GM19193 (cell line): ENCODE measurements around the gene SPG7.

Experiments
- POLR2A ChIP-seq: IDR thresholded peaks from 4 replicates; pipeline ENCODE4 v1.6.1; 2011; ENCODE audit not compliant: insufficient read depth, insufficient read length; ENCODE audit errors: extremely low read depth

SPG7 gene

GRCh38 chr16:89573826-89574680 is 65.8 kb downstream of the SPG7 start:
- no peak for TF ChIP-seq POLR2A

DNA sequence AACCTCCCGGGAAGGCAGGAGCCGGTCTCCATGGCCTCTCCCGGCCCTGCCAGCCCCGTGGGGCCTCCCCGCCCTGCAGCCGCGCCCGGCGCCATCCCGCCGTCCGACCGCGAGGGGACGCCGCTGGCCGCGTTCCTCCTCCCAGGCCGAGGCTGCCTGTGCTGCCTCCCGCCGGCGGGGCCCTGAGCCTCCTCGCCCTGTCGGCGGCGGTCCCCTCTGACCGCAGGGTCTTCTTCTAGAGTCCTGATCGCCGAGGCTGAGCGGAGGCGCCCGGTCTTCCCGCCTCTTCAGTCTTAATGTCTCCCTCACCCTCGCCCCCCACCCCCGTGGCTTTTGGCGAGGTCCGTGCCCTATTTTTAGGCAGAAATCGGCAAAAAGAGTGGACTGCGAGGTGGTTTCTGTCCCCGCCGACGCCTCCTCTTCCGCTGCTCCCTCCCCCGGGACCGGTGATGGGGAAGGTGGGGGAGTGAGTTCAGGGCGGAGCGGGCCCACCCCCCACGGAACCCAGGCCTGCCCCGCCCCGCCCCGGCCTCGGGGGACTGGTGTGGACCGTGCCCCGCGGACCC is 66.6 kb downstream of the SPG7 start:
- TF ChIP-seq POLR2A = peak; percentile 18

- peak; percentile 40 for TF ChIP-seq POLR2A
These were observed 67.3 kb downstream of the SPG7 start, which contains the start of gene CPNE7 for GRCh38 chr16:89575247-89576152. CPNE7 (plus strand) TSS chr16:89575758; CDS start chr16:89575898, 140 bp downstream.

GRCh38 chr16:89576153-89577054 is 68.2 kb downstream of the SPG7 start:
- TF ChIP-seq POLR2A = no peak

- no peak for TF ChIP-seq POLR2A
These were observed 69.0 kb downstream of the SPG7 start for GRCh38 chr16:89577055-89577759.

- TF ChIP-seq POLR2A = no peak
These were observed 71.1 kb downstream of the SPG7 start for GRCh38 chr16:89579351-89579750.

DNA sequence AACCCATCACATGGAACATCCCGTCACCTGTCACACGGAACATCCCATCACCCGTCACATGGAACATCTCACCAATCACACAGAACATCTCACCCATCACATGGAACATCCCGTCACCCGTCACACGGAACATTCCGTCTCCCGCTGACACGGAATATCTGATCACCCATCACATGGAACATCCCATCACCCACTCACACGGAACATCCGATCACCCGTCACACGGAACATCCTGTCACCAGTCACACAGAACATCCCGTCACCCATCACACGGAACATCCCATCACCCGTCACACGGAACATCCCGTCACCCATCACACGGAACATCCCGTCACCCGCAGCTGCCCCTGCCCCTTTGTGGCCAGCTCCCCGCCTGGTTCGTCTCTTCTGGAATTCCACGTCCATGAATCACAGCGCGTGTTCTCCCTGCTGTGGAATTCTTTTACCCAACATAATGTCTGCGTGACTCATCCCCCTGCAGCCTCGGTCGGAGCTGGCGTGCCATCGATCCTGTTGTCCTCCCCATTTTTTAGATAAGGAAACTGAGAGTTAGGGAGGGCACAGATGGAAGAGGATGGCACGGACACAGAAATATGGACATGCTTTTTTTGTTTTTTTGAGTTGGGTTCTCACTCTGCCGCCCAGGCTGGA is 73.0 kb downstream of the SPG7 start:
- no peak for TF ChIP-seq POLR2A

GRCh38 chr16:89581861-89582563 is 73.8 kb downstream of the SPG7 start:
- TF ChIP-seq POLR2A = no peak

- no peak for TF ChIP-seq POLR2A
These were observed 74.5 kb downstream of the SPG7 start for GRCh38 chr16:89582614-89583196.

- TF ChIP-seq POLR2A = no peak
These were observed 75.1 kb downstream of the SPG7 start for GRCh38 chr16:89583197-89583894.

DNA sequence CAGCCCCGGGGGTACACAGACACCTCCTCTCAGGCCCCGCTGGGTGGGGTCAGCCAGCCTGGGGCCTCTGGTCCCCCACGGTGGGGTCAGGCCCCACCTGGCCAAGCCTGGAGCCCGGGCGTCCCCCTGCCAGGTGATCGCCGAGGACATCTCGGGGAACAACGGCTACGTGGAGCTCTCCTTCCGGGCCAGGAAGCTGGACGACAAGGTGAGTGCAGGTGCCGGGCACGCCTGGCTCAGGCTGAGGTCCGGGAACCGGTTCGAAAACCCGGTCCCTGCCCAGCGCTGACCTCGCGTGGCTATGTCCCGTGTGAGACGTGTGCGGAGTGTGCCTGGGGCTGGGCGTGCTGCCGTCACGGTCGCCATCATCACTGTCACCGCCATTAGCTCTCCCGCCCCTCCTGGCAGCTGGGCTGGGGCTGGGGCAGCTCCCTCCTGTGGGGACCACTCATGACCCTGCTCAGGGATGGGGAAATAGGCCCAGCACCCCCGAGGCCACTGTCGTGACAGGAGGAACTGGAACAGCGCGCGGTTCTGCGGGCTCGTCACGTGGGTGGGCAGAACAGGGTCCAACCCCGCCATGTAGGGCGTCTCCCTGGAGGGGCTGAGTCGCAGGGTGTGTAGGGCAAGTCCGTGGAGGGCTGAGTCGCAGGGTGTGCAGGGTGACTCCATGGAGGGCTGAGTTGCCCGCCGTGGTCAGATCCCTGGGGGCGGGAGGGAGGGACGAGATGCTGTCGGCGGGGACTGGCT is 75.9 kb downstream of the SPG7 start:
- TF ChIP-seq POLR2A = no peak
